NCI-H524 treated with DMSO at 0.1 percent for 48 hours (cell line): ENCODE measurements around the gene CUX1.
A peak's percentile ranks its signal among the peaks of the same experiment; 100 is the strongest.
"Not testable (repeated sequence)": the region's sequence is repeated elsewhere in the genome, so short reads cannot be mapped to it uniquely, and the experiment has no call there.

Experiments used
- DNase-seq: peaks from one replicate; lab custom pipeline; 2025; lab: John Stamatoyannopoulos, UW

CUX1 gene

GRCh38 chr7:102288285-102288930, 471.0 kb downstream of the CUX1 start:
- no peak for DNase-seq

- DNase-seq, result no peak
These were observed 471.6 kb downstream of the CUX1 start for GRCh38 chr7:102289057-102289456.

GRCh38 chr7:102291056-102291915, 473.9 kb downstream of the CUX1 start:
- no peak for DNase-seq

GRCh38 chr7:102291916-102292267, 474.5 kb downstream of the CUX1 start:
- no peak for DNase-seq

GRCh38 chr7:102292813-102293798, 475.7 kb downstream of the CUX1 start:
- no peak for DNase-seq

GRCh38 chr7:102294589-102294988, 477.2 kb downstream of the CUX1 start:
- DNase-seq, result no peak

- no peak for DNase-seq
These were observed 478.1 kb downstream of the CUX1 start for GRCh38 chr7:102295346-102296178.

- DNase-seq, result no peak
These were observed 478.7 kb downstream of the CUX1 start for GRCh38 chr7:102296179-102296438.

GRCh38 chr7:102296514-102296913, 479.1 kb downstream of the CUX1 start:
- no peak for DNase-seq

GRCh38 chr7:102297487-102298218, 480.2 kb downstream of the CUX1 start:
- DNase-seq, result no peak

- DNase-seq, result no peak
These were observed 483.3 kb downstream of the CUX1 start for GRCh38 chr7:102300643-102301221.

GRCh38 chr7:102301367-102301766, 483.9 kb downstream of the CUX1 start:
- not testable (repeated sequence) for DNase-seq

- no peak for DNase-seq
These were observed 484.6 kb downstream of the CUX1 start for GRCh38 chr7:102302025-102302424.

- peak; percentile 51 for DNase-seq
These were observed 486.4 kb downstream of the CUX1 start for GRCh38 chr7:102303669-102304422.

GRCh38 chr7:102304668-102305067, 487.2 kb downstream of the CUX1 start:
- DNase-seq, result no peak

- DNase-seq, result no peak
These were observed 488.2 kb downstream of the CUX1 start for GRCh38 chr7:102305414-102306268.

- DNase-seq, result no peak
These were observed 489.7 kb downstream of the CUX1 start for GRCh38 chr7:102306916-102307677.

- DNase-seq, result peak; percentile 69
These were observed 493.0 kb downstream of the CUX1 start for GRCh38 chr7:102310414-102310815.
